Stomach (tissue), 9 donors: ENCODE data around the gene TMPRSS7. TPM values are rescaled to one million over a fixed set of nuclear protein-coding genes. Genes with fewer than 3 reads are reported as not detected.
"Not testable (repeated sequence)": the region's sequence is repeated elsewhere in the genome, so short reads cannot be mapped to it uniquely, and the experiment has no call there.

ENCODE experiments used
- DNase-seq, 2 donors: peaks; one replicate each; pipeline versions ENCODE4 v3.0.0 to v3.0.0-alpha.2; 2013 to 2019
- H3K27ac ChIP-seq, 5 donors: fragments of 200-600 bp in 4 of 5; sonication (generic) in 4 of 5; one replicate each; pipeline ENCODE4 v1.5.1; 2013 to 2019; ENCODE audit warnings: mild to moderate bottlenecking in 1 of 5, moderate library complexity in 1 of 5
- H3K27me3 ChIP-seq, 3 donors: fragments of 200-600 bp; sonication (generic); one replicate each; pipeline ENCODE4 v1.5.1; 2017 to 2019; ENCODE audit warnings: mixed run types in 1 of 3
- H3K36me3 ChIP-seq, 4 donors: fragments of 200-600 bp; sonication (generic); 1 replicate in 3 of 4; 2 replicates in 1 of 4; pipeline ENCODE4 v1.5.1; 2016 to 2019
- H3K4me1 ChIP-seq, 4 donors: fragments of 200-600 bp; sonication (generic); one replicate each; pipeline ENCODE4 v1.5.1; 2016 to 2019
- H3K4me3 ChIP-seq, 4 donors: fragments of 200-600 bp; sonication (generic) in 3 of 4; one replicate each; pipeline ENCODE4 v1.5.1; 2016 to 2019; ENCODE audit warnings: mild to moderate bottlenecking in 1 of 4
- H3K9me3 ChIP-seq, 4 donors: fragments of 200-600 bp; sonication (generic); one replicate each; pipeline ENCODE4 v1.5.1; 2016 to 2019
- EP300 ChIP-seq: sonication (generic); formaldehyde crosslinking; IDR thresholded peaks from one replicate; pipeline ENCODE4 v1.6.1; 2017; ENCODE audit warnings: antibody characterized with exemption
- POLR2A ChIP-seq, 4 donors: fragments of 450-650 bp; IDR thresholded peaks; one replicate each; pipeline ENCODE4 v1.6.1; 2016; ENCODE audit warnings: antibody characterized with exemption in 4 of 4, control low read depth in 2 of 4, mild to moderate bottlenecking in 1 of 4, moderate library complexity in 1 of 4
- POLR2AphosphoS5 ChIP-seq, 3 donors: sonication (generic); formaldehyde crosslinking; IDR thresholded peaks; one replicate each; pipeline ENCODE4 v1.6.1; 2016; ENCODE audit warnings: antibody characterized with exemption in 3 of 3
- WGBS, 5 donors: extraction: QIAGEN DNeasy Blood & Tissue Kit in 3 of 5; methylation state at CpG; one replicate each; pipeline versions ENCODE4 v1.1.5 to v1.1.7; 2013 to 2018; 5-methylcytosine and 5-hydroxymethylcytosine counted together
- intact Hi-C: fragments of 100-400 bp; cut with DNase I; formaldehyde crosslinking; loops from one replicate; pipeline ENCODE4 v1.15.1; 2023; ENCODE audit warnings: low total_unique reads
- polyA plus RNA-seq, 3 donors: library from polyadenylated mRNA; stranded (reverse); fragments of 200-250 nt; gene quantifications; one replicate each; pipeline ENCODE4 v1.2.3, GENCODE V29; 2013
- total RNA-seq, 5 donors: library from RNA; depleted of rRNA; stranded (reverse); fragments of >200 nt; gene quantifications; one replicate each; pipeline versions ENCODE4 v1.1.0 to v1.2.3, GENCODE V29; 2014 to 2016
- TF ChIP-seq, protein P1 (sequence below), 7 experiments: fragments of 450-650 bp in 4 of 7; fragments of 200-600 bp in 3 of 7; sonication (generic) in 3 of 7; IDR thresholded peaks; one replicate each; pipeline ENCODE4 v1.5.1; 2016 to 2019; ENCODE audit warnings: antibody characterized with exemption in 7 of 7, control low read depth in 2 of 7, mild to moderate bottlenecking in 1 of 7
- donor health status: healthy with polysubstance abuse.
- donor health status: Bipolar disorder and iron deficiency.
- donor health status: healthy.

TMPRSS7 gene
- total and polyA plus RNA-seq, 8 donors, result 0.08 to 0.45 (median 0.12) TPM; not detected in 5

DNA sequence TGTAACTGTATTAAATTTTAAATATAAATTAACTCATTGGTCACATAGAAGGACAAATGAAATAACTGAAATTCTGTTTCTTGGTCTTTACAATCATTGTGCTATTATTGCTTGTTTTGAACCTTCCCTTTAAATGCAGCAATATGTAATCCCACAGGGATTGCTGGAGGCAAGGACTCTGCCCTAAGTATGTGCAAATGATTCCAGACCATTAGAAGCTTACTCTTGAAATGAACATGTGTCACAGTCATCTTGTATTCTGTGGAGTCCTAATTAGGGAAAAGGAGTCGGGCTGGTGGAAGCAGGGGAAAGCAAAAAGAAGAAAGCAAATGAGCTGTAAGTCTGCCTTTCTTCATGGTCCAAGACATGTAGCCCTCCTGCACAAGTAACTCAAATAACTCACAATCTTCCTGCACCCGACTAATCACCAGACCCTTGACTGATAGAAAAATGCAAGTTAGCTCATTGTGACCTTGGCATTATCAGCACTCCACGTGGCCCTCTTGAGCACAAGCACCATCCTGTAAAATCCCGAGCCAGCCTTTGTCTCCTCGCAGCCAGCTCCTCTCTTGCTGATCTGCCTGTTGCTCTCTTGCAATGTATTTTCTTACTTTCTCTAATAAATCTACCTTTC lies 2.3 kb upstream of the TMPRSS7 start:
- no peak for DNase-seq
- Histone ChIP-seq H3K27ac (no peak overlapping the region), H3K4me3 (no peak overlapping the region), H3K27me3 (no peaks in the 10 kb centered on the region), H3K36me3 (no peaks in the 10 kb centered on the region), H3K9me3 (no peaks in the 10 kb centered on the region), H3K4me1 (no peaks in the 10 kb centered on the region)
- no peak for TF ChIP-seq POLR2AphosphoS5 (IDR thresholded peaks at IDR 0.05)
- no peak for TF ChIP-seq EP300
- intact Hi-C loops, result no loop called here
- WGBS, 5 donors, result 47 to 74% (median 60%) methylated on average over 5 of the region's 5 CpGs

DNA sequence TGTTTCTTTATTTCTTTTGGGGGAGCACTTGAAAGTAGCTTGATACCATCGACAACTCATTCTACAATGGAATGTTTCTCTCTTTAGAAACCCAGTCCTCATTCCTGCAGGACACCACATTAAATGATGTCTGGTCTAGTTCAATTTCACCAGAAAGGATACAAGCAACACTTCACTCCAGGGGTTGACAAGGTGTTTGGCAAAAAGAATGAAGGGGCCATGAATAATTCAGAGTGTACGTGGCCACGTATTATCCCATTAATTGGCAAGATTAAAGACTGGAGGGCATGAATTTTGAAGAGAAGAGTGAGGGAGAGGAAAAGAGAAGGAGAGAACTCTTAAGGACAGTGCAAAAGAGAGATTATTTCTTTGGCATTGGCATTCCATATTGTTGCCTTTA lies 705 bp downstream of the TMPRSS7 start:
- intact Hi-C loops, result no loop called here
- Histone ChIP-seq H3K4me3 (no peak overlapping the region), H3K9me3 (no peaks in the 10 kb centered on the region), H3K27me3 (no peaks in the 10 kb centered on the region), H3K36me3 (no peaks in the 10 kb centered on the region), H3K27ac (no peak overlapping the region), H3K4me1 (peaks cover 0 to 8% (median 0%) of the 10 kb centered on the region in 4 donors)
- TF ChIP-seq EP300, result no peak
- no peak for DNase-seq
- WGBS, 5 donors, result 78 to 96% (median 95%) methylated on average over 3 of the region's 3 CpGs

DNA sequence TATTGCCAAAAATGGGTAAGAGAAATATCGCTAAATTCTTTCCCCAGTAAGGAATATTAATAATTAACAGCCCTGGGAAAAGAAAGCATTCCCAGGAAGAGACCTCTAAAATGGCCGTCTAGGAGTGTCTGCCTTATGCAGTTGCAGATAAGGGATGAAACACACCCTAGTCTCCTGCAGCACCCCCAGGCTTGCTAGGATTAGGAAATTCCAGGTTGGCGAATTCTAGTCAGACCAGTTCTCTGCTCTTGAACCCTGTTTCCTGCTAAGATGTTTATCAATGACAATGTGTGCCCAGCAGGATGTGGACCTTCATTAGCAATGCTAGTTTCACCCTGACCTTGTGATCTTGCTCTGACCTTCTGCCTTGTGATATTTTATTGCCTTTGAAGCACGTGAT lies 2.7 kb downstream of the TMPRSS7 start:
- intact Hi-C loops, H3K4me3 ChIP-seq, H3K27me3 ChIP-seq, H3K27ac ChIP-seq, H3K9me3 ChIP-seq, H3K4me1 ChIP-seq, DNase-seq, H3K36me3 ChIP-seq: not testable (repeated sequence)
- WGBS, 5 donors, result 56 to 64% (median 59%) methylated on average over 4 of the region's 4 CpGs

DNA sequence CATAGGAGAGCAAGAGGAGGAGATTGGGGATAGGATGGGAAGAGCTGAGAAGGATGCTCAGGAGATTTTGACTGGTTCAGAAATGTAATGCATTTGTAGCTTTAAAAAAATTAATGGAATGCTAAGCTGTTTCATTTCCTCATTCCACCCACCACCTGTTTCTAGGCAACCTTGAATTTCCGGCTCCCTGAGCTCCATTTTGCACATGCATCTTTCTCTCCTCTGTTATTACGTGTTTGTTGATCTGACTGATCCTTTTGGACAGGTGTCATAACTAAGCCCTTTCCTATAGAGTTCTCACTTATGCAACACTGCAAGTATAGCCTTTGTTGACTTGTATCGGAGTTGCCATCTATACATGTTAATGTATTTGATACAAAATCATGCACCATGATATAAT lies 4.3 kb downstream of the TMPRSS7 start:
- 45 to 58% (median 52%) methylated on average over 3 of the region's 3 CpGs for WGBS, 5 donors
- TF ChIP-seq, protein P1, sequence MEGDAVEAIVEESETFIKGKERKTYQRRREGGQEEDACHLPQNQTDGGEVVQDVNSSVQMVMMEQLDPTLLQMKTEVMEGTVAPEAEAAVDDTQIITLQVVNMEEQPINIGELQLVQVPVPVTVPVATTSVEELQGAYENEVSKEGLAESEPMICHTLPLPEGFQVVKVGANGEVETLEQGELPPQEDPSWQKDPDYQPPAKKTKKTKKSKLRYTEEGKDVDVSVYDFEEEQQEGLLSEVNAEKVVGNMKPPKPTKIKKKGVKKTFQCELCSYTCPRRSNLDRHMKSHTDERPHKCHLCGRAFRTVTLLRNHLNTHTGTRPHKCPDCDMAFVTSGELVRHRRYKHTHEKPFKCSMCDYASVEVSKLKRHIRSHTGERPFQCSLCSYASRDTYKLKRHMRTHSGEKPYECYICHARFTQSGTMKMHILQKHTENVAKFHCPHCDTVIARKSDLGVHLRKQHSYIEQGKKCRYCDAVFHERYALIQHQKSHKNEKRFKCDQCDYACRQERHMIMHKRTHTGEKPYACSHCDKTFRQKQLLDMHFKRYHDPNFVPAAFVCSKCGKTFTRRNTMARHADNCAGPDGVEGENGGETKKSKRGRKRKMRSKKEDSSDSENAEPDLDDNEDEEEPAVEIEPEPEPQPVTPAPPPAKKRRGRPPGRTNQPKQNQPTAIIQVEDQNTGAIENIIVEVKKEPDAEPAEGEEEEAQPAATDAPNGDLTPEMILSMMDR (IDR thresholded peaks at IDR 0.05), result no peak
- peak in 1 of 3 donors; percentile 14 for TF ChIP-seq POLR2AphosphoS5 (IDR thresholded peaks at IDR 0.05)
- intact Hi-C loops, result no loop called here
- Histone ChIP-seq H3K9me3 (no peaks in the 10 kb centered on the region), H3K4me1 (peaks cover 0 to 21% (median 10%) of the 10 kb centered on the region in 4 donors), H3K27me3 (no peaks in the 10 kb centered on the region), H3K27ac (no peak overlapping the region), H3K4me3 (no peak overlapping the region), H3K36me3 (no peaks in the 10 kb centered on the region)
- DNase-seq, result peak in 1 of 2 donors; percentile 68

DNA sequence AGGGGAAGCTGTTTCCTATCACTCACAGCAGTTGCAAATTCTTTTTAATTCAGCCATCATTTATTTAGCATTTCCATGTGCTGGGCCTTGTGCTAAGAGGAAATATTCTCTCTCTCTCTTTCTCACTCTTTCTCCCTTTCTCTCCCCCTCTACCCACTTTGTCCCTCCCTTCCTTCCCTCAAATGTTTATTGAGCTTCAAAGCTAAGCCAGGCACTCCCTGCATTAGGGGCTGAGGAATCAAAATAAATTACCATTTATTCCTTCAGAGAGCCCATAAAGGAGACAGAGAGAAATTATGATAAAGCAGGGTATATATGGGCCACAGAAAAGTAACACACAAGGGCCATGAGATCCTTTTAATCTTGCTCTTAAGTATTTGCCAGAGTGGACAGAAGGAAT lies 6.8 kb downstream of the TMPRSS7 start:
- Histone ChIP-seq H3K27ac (no peak overlapping the region), H3K36me3 (no peaks in the 10 kb centered on the region), H3K4me1 (peaks cover 0 to 25% (median 11%) of the 10 kb centered on the region in 4 donors), H3K4me3 (no peak overlapping the region), H3K27me3 (no peaks in the 10 kb centered on the region), H3K9me3 (no peaks in the 10 kb centered on the region)
- intact Hi-C loops, result no loop called here
- DNase-seq, result no peak
- TF ChIP-seq POLR2A (IDR thresholded peaks at IDR 0.05), result no peak
- TF ChIP-seq EP300, result no peak
- TF ChIP-seq, protein P1 (IDR thresholded peaks at IDR 0.05), result no peak
- no peak for TF ChIP-seq POLR2AphosphoS5 (IDR thresholded peaks at IDR 0.05)

DNA sequence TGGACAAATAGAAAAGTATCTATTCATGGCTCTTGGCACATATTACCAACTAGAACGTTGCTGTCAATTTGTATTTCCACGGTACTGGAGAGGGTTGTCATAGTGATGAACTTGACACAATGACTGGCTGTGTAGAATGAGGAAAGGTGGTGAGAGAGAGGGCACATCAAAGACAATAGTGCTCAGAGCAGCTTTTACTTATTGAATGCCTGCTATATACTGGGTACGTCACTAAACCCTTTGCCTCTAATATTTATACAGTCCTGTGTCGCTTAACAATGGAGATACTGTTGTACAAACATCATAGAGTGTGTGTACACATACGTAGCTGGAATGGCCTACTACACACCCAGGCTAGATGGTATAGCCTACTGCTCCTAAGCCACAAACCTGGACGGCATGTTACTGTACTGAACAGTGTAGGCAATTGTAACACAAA lies 8.3 kb downstream of the TMPRSS7 start:
- Histone ChIP-seq H3K36me3 (no peaks in the 10 kb centered on the region), H3K9me3 (no peaks in the 10 kb centered on the region), H3K4me1 (peaks cover 0 to 25% (median 11%) of the 10 kb centered on the region in 4 donors), H3K27me3 (no peaks in the 10 kb centered on the region), H3K4me3 (no peak overlapping the region), H3K27ac (peak overlapping the region; percentile 17 to 79 (median 57))
- intact Hi-C loops, result no loop called here
- DNase-seq, result peak in 1 of 2 donors; percentile 85
- 32 to 55% (median 35%) methylated on average over 6 of the region's 6 CpGs for WGBS, 5 donors
- TF ChIP-seq POLR2A (IDR thresholded peaks at IDR 0.05), result no peak
- TF ChIP-seq POLR2AphosphoS5 (IDR thresholded peaks at IDR 0.05), result peak in 1 of 3 donors; percentile 72
- TF ChIP-seq, protein P1 (IDR thresholded peaks at IDR 0.05), result no peak
- TF ChIP-seq EP300, result no peak
